ENCODE results near the gene GALK1. TPM values are rescaled to one million over a fixed set of nuclear protein-coding genes. Genes with fewer than 3 reads are reported as not detected.

Gene GALK1
- total and polyA plus RNA-seq, 9 of the 15 experiments (the other 6 are each of a cell fraction or from before 2014, with no cell fraction given), result 0.45 to 51.6 (median 17.4) TPM

DNA sequence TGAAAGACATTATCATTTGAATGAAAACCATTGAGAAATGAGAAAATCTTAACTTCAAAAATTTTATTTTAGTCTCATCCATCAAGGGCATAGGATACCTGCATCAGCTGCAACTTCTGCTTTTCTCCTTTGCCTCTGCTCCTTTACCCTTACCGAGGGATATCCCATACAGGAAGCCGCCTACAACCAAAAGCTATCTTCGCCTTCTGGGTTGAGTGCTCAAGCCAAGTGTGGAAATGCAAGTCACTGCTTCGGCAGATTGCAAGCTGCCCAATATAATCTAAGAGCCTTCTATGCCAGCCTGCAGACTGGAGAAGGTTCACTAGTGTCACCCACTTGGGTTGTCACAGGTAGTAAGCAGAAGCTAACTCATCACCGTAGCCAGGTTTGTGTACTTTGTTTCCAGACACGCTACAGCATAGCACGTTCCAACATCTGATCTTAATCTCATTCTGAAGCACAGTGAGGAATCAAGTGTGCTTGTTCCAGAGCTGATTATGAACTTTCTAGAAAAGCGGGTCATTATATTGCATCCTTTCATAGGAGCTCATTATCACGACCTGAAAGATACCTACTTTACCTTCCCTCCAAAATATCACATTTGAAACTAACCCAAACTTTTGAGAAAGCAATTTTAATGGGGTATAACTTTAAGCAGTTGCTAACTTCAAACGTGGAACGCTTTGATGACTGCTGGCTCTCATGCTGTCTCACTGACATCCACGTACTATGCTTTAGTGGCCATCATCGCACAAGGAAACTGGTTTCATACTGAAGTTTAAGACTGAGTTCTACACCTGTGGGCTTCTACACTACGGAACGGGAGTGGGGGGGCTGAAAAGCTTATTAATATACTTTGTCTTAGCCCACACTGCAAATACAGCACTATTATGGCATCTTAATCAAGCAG, 11.6 kb upstream of the GALK1 start (continued):
- no peak for TF ChIP-seq ZBTB2 (IDR thresholded peaks at IDR 0.05)
- TF ChIP-seq AFF1 (IDR thresholded peaks at IDR 0.05; ENCODE audit: low read depth in 1 of 2, partially characterized antibody in 2 of 2), result peak in 1 of 2 experiments; percentile 41
- peak; percentile 9; the same call in 1 of the 2 replicates for TF ChIP-seq TFAP4 (CRISPR knock-in tag; IDR thresholded peaks at IDR 0.05; ENCODE audit: borderline replicate concordance)
- no peak for TF ChIP-seq JUND (IDR thresholded peaks at IDR 0.05; ENCODE audit: borderline replicate concordance, low read depth, low read length)
- TF ChIP-seq JUND (tag; IDR thresholded peaks at IDR 0.05; ENCODE audit: borderline replicate concordance, low read depth, low read length), result no peak
- TF ChIP-seq ZFP30 (CRISPR knock-in tag; IDR thresholded peaks at IDR 0.05; ENCODE audit: borderline replicate concordance), result no peak
- no peak; the same call in none of the 2 replicates for TF ChIP-seq PHTF2 (CRISPR knock-in tag; IDR thresholded peaks at IDR 0.05)
- TF ChIP-seq POLR2A (conservative IDR thresholded peaks at IDR 0.05), result peak; percentile 91
- no peak for TF ChIP-seq ZBTB11 (CRISPR knock-in tag; IDR thresholded peaks at IDR 0.05)
- peak; percentile 21; the same call in 1 of the 2 replicates for TF ChIP-seq GABPB1 (CRISPR knock-in tag; IDR thresholded peaks at IDR 0.05)
- peak; percentile 75 for TF ChIP-seq ZNF316 (IDR thresholded peaks at IDR 0.05)
- no peak for TF ChIP-seq ZNF518B (CRISPR knock-in tag; IDR thresholded peaks at IDR 0.05)

Data from K562 (cell line).